HEK293 (cell line): ENCODE data around the gene SYNPR.

Experiments used
- CTCF ChIP-seq: fragments of 450-650 bp; formaldehyde crosslinking; IDR thresholded peaks from 2 replicates; pipeline ENCODE4 v1.5.1; 2016; ENCODE audit warnings: missing biosample characterization, missing genetic modification characterization
- PBX3 ChIP-seq: sonication (generic); formaldehyde crosslinking; IDR thresholded peaks from 2 replicates; pipeline ENCODE4 v1.8.1; 2022; ENCODE audit warnings: mild to moderate bottlenecking, moderate library complexity, missing genetic modification reagents
- REST ChIP-seq: fragments of 450-650 bp; formaldehyde crosslinking; IDR thresholded peaks from 2 replicates; pipeline ENCODE4 v1.5.1; 2016; ENCODE audit warnings: missing biosample characterization, missing genetic modification characterization
- ZNF571 ChIP-seq: fragments of 450-650 bp; formaldehyde crosslinking; IDR thresholded peaks from 2 replicates; pipeline ENCODE4 v1.5.0; 2017; ENCODE audit warnings: missing biosample characterization, missing genetic modification characterization

- TF ChIP-seq REST (tag by site-specific recombination) = no peak
- no peak for TF ChIP-seq PBX3 (CRISPR knock-in tag)
- TF ChIP-seq ZNF571 = no peak
- TF ChIP-seq CTCF (tag by site-specific recombination) = no peak
Observed at GRCh38 chr3:63324621-63325020, 46.5 kb downstream of the SYNPR start.
